Stimulated activated naive CD4-positive, alpha-beta T cell treated with Interleukin-2 at 50 U/mL for 16 hours (primary cell): ENCODE data around the gene MALL.
"Not testable (repeated sequence)": the region's sequence is repeated elsewhere in the genome, so short reads cannot be mapped to it uniquely, and the experiment has no call there.

Experiments
- DNase-seq: peaks from one replicate; lab custom pipeline; 2025; lab: John Stamatoyannopoulos, UW

MALL gene

GRCh38 chr2:110115291-110116032, at the start of gene MALL:
MALL (minus strand) TSS chr2:110115822; CDS start chr2:110115792, 30 bp downstream.
- DNase-seq, result no peak

GRCh38 chr2:110157153-110157793, 41.7 kb upstream of the MALL start:
- peak; percentile 1 for DNase-seq

GRCh38 chr2:110154828-110155227, 39.2 kb upstream of the MALL start:
- not testable (repeated sequence) for DNase-seq

DNA sequence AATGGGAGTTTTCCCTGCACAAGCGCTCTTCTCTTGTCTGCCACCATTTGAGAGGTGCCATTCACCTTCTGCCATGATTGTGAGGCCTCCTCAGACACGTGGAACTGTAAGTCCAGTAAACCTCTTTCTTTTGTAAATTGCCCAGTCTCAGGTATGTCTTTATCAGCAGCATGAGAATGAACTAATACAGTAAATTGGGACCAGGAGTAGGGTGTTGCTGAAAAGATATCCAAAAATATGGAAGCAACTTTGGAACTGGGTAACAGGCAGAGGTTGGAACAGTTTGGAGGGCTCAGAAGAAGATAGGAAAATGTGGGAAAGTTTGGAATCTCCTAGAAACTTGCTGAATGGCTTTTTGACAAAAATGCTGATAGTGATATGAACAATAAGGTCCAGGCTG, 38.6 kb upstream of the MALL start:
- not testable (repeated sequence) for DNase-seq

GRCh38 chr2:110153416-110153815, 37.8 kb upstream of the MALL start:
- DNase-seq, result no peak

DNA sequence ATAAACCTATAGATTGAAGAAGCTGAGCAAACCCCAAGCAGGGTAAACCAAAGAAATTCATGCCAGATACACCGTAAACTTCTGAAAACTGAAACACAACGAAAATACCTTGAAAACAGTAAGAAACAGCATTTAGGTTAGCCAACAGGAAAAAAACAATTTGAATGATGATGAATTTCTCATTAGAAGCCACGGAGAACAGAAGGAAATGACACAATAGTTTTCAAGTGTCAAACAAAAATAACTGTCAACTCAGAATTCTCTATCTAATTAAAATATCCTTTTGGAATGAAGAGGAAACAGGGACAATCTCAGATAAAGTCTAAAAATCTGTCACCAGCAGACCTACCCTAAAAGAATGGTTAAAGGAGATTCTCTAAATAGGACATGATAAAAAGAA, 37.3 kb upstream of the MALL start:
- DNase-seq, result no peak

DNA sequence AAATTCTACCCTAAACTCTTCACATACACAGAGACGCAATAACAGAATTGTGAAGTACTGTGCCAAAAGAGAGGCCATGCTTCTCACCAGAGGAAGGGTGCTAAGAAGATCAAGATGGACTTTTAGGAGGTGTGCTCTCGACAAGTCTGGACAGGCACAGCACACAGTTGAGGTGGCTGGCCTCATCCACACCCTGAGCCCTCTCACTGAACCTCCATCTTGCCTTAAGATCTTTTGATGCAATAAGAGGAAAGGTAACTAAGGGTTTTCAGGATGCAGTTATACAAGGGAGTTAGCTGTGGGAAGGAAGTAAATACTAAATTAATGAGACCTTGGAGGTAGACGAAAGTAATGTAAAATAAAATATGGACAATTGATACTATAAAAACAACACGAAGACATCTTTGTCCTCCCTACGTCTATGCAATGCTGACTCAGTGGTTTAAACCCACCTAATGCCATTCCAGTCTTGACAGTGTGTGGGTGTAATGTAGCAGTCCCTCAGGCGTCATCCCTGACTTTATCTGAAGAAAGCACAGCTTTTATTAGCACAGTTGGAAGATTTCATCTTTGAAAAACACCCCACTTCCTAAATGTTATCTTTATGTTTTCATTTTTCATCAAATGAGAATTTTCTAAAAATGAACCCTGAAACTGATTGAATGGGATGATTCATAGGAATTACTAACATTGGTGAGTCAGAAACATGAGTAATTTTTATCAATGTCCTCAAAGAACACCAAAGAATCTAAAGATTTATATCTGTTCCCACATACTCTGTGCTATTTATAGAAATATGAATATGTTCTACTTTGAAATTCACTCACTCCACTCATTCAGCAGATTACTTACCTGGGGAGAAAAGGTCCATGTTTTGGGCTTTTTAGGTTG, 34.0 kb upstream of the MALL start:
- no peak for DNase-seq

- no peak for DNase-seq
These were observed 31.3 kb upstream of the MALL start for GRCh38 chr2:110146945-110147332.

DNA sequence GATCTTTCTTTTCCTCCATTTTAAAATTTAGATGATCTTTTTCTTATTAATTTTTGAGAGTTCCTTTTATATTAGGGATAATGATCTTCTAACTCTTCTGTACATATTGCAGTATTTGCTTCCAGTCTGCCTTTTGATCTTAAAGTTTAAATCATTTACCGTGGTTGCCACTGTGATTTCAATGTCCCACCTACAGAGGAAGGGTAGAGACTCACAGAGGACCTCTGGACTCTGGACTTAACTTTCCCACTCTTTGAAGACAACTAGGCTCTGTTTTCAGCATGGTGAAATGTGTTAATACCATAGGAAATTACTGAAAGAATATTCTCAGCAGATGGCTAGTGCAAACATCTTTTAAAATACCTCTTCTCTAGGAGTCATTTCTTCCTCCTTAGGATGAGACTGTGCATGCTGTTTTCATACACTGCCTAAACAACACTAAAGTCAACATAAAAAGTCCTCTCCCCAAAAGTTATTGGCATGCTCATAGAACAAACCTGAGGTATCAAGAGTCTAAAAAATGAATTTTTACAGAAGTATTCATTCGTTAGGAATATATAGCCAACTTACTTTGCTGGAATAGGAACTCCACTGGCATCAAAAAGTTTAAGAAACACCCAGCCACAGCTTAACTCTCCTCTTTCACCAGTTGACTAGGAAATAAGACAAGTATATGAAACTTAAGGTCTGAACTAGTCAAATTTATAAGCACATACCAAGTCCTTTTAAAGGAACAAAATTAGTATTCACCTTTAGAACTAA, 30.7 kb upstream of the MALL start:
- no peak for DNase-seq

DNA sequence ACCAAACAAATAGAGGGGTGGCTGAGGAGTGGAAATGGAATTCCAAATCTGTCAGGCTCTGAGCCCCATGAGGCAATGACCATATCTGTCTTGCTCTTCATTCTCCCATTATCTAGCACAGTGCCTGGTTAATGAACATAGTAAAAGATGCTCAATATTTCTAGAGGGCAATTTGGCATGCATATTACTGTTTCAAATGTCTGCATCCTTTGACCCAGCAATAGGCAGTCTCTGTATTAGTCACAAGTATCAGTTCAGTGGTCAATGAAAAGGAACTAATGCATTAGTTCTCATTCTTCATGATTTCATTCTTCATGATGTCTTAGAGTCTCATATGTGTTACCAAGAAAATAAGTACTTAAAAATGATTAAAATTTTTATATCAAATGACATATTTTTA, 28.4 kb upstream of the MALL start:
- no peak for DNase-seq

- DNase-seq, result no peak
These were observed 24.8 kb upstream of the MALL start for GRCh38 chr2:110140401-110140800.

DNA sequence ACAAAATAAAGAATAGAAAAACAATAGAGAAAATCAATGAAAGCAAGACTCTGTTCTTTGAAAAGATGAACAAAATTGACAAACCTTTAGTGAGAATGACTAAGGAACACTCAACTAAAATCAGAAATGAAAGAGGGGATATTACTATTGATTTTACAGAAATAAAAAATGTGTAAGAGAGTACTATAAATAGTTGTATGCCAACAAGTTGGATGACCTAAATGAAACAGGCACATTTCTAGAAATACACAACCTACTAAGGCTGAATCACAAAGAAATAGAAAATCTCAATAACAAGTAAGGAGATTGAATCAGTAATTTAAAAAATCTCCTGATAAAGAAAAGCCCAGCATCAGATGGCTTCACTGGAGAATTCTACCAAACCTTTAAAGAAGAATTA, 18.4 kb upstream of the MALL start:
- DNase-seq, result no peak

- no peak for DNase-seq
These were observed 15.5 kb upstream of the MALL start for GRCh38 chr2:110131166-110131565.

- no peak for DNase-seq
These were observed 15.1 kb upstream of the MALL start for GRCh38 chr2:110130757-110131156.

DNA sequence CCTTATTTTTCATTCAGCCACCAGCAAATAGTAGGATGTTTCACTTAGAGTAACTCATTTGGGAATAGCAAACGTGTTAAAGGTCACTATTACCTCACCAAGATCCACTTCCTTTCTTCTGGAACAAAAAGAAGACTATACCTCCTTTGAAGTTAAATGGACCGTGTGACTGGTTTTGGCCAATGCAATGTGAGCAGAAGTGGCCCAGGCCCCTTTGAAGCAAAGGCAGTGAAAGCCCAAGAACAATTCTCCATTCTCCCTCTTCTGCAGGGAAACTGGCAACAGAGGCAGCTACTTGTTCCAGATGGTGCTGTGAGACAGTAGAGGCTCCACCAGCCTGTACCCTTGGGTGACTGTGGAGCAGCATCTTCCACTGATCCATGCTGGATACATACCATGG, 11.3 kb upstream of the MALL start:
- no peak for DNase-seq

- DNase-seq, result no peak
These were observed 10.6 kb upstream of the MALL start for GRCh38 chr2:110126086-110126773.

- no peak for DNase-seq
These were observed 9.5 kb upstream of the MALL start for GRCh38 chr2:110124939-110125691.

DNA sequence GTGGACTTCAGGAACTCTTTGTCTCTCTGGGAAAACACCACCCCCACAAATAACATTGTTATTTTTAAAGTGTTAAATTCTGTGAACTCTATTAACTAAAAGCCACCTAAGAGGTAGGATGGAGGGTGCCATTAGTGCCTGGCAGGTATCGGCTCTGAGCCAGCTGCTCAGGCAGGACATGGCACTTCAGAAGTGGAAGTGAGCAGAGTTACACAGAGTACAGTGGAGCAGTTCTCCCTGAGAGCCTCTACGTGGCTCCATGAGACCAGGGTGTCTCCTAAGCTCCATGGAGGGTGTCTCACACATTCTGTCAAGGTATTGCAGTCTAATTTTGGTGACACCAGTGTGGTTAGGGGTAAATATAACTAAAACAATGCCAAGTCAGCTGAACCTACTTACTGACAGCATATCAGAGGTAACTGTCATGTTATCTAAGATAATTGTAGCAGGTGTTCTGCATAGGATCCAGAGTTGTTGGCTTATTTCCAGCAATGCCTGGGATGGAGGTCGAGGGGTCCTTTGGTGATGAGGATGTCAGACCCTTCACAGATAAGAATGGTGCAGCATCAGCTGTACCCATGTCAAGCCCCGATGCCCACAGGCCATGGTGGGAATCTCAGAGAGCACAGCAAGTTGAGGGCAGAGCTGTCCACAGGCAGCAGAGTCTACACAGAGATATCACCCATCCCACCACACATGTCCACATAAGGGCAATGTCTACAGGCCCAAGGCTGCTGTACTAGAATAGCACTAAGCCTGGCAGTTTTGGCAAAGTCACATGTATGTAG, 8.6 kb upstream of the MALL start:
- DNase-seq, result no peak

GRCh38 chr2:110121592-110121991, 6.0 kb upstream of the MALL start:
- no peak for DNase-seq

GRCh38 chr2:110121052-110121334, 5.4 kb upstream of the MALL start:
- no peak for DNase-seq
